GM19397 (cell line): ENCODE measurements around the gene PGM2L1.

ENCODE experiments used
- ATAC-seq: cut with Tn5 transposase; IDR thresholded peaks from one replicate; pipeline ENCODE4 v1.9.1; 2021; ENCODE audit warnings: mild to moderate bottlenecking, moderate library complexity; ENCODE audit not compliant: unreplicated experiment

The PGM2L1 gene

DNA sequence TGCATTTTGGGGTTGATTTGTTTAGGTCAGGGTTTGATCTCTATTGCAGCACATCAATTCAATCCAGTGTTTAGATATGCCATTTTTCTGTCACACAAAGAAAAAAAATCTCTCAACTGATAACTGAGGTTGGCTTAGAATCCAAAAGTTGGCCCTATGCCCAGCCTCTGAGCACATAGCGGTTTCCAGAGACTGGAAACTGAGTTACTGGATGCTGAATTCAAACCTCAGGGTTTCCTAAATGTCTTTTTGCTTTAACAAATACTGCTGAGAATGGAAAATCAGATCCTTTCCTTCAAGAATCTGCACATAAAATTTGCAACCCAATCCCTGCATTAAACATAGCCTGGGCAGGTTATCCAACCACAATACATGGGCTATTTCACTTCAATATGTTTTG, 90.8 kb downstream of the PGM2L1 start:
- no peak for ATAC-seq

- no peak for ATAC-seq
Observed at GRCh38 chr11:74306435-74307175, 91.6 kb downstream of the PGM2L1 start.

DNA sequence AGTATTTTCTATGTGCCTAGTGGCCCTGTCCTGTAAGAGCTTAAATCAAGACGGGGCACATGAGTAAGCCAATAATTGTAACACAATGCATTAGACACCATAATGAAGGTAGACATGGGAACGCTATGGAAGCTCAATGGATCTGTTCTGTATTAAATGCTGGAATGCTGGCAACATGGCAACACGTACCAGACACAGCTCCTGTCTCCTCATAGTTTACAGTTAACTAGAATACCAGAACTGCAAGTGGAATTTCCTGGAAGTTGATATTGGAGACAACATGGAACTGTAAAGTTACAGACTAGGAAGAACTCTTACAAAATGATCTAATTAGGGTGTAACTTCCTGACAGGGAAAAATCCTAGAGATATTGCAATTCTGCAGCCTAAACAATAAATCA, 99.2 kb downstream of the PGM2L1 start:
- ATAC-seq, result no peak

DNA sequence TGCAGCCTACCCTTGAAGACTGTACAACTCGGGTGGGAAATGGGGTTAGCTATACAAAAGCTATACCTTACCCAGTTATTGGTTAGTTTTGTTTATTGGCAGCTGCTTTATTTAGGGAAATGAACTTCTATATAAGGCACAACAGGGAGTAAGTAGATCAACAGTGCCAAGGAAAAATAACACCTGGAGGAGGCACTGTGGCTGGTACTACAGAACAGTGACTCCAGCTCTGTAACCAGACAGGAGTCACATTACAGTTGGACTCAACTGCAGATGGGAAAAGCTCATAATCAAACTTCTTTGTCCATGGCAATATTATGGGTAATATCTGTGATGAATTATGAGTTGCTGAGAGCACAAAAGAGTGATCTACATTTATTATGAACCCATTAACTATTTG, 100.7 kb downstream of the PGM2L1 start:
- no peak for ATAC-seq

- ATAC-seq, result no peak
Observed at GRCh38 chr11:74288911-74289310, 109.3 kb downstream of the PGM2L1 start.

DNA sequence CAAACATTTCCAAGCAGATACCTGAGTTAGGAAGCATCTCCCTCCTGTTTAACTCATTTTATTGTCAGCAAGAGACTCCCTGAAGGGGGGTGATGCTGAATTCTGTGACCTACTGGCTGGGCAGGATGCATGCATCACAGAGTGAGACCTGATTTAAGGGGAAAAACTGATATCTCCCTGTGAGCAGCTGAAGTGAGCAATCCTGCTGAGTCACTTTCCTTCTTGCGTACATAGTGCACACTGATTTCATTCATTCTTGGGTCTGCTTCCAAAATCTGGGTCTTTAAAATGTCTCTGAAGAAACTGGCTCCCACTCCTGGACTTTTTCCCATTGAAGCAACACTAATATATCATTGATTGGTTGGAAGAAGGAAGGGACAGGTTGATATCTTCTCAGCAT, 110.1 kb downstream of the PGM2L1 start:
- ATAC-seq, result no peak

DNA sequence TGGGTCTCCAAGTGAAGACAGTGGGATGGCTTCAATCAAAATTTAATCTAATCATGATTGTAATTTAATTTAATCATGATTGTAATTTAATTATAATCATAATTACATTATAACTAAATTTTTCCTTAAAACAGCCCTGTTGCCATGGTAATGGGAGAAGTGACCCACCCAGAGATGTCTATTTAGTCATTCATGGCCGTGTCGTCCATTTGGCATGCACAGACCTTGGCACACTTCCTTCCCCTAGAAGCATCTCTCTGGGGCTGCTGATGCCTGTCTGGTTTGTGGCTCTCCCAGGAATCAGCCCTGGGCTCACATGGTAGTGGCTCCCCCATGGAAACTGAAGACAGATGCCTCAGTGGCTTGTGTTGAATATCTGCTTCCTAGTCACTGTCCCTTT, 113.8 kb downstream of the PGM2L1 start:
- ATAC-seq, result no peak

- ATAC-seq, result no peak
Observed at GRCh38 chr11:74283580-74284180, 114.6 kb downstream of the PGM2L1 start.

GRCh38 chr11:74282914-74283371, 115.3 kb downstream of the PGM2L1 start:
- no peak for ATAC-seq

DNA sequence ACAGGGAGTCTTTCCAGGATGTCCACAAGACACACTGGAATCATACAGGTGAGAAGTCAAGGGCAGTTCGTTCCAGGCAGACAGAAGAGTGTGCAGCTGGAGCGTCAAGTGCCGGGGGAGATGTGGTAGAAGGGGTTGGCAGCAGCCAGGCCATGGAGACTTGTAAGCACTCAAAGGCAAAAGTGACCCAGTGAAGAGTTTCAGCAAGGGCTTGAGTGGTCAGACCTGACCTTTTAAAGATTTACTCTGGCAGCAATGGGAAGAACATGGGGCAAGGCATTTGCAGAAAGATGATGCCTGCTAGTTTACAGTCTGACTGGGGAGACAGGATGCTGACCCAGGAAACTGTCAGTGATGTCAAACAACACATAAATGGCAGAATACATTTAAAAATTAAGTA, 115.8 kb downstream of the PGM2L1 start:
- ATAC-seq, result no peak

DNA sequence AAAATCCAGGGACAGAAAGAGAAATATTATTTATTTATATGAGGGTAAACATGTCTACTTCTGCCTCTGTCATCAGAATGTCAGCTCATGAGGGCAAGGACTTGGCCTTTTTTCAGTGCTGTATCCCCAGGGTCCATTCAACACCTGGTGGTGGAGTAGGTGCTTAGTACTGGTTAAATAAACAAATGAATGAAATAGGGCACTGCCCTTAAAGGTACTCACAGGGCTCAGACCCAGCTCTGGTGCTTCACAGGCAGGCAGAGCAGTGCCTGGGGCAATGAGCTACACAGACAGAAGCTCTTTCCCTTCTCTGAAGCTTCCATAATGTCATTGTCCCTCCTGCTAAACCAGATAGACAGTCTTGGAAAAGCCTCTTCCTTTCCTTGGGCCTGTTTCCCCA, 117.7 kb downstream of the PGM2L1 start:
- ATAC-seq, result no peak
